NCI-H1694 treated with DMSO at 0.1 percent for 48 hours (cell line): ENCODE results near the gene DSTN.
A peak's percentile ranks its signal among the peaks of the same experiment; 100 is the strongest.

ENCODE experiments used
- DNase-seq: peaks from one replicate; lab custom pipeline; 2025; lab: John Stamatoyannopoulos, UW

The DSTN gene

GRCh38 chr20:17569616-17570346 lies at the start of gene DSTN:
TSS of gene DSTN (plus strand) at chr20:17570075. CDS start at chr20:17570209, 134 bp downstream.
- peak; percentile 36 for DNase-seq

- no peak for DNase-seq
These were observed 49.3 kb upstream of the DSTN start for GRCh38 chr20:17520583-17520982.

- DNase-seq: no peak
These were observed 47.3 kb upstream of the DSTN start for GRCh38 chr20:17522528-17522927.

GRCh38 chr20:17523326-17523725 lies 46.5 kb upstream of the DSTN start:
- no peak for DNase-seq

- DNase-seq: no peak
These were observed 45.3 kb upstream of the DSTN start for GRCh38 chr20:17524560-17524959.

- no peak for DNase-seq
These were observed 44.7 kb upstream of the DSTN start for GRCh38 chr20:17525132-17525531.

- DNase-seq: no peak
These were observed 44.2 kb upstream of the DSTN start for GRCh38 chr20:17525650-17526049.

GRCh38 chr20:17529586-17529985 lies 40.3 kb upstream of the DSTN start:
- no peak for DNase-seq

GRCh38 chr20:17530153-17530552 lies 39.7 kb upstream of the DSTN start:
- DNase-seq: no peak

GRCh38 chr20:17530716-17531664 lies 38.9 kb upstream of the DSTN start, which contains the start of gene BFSP1:
TSS of gene BFSP1 (minus strand) at chr20:17531379. CDS start at chr20:17531329, 50 bp downstream.
- no peak for DNase-seq

- DNase-seq: no peak
These were observed 38.2 kb upstream of the DSTN start for GRCh38 chr20:17531665-17532025.

GRCh38 chr20:17533396-17533795 lies 36.5 kb upstream of the DSTN start:
- DNase-seq: no peak

GRCh38 chr20:17534077-17534476 lies 35.8 kb upstream of the DSTN start:
- DNase-seq: no peak

GRCh38 chr20:17536944-17537444 lies 32.9 kb upstream of the DSTN start:
- peak; percentile 81 for DNase-seq

GRCh38 chr20:17537959-17538358 lies 31.9 kb upstream of the DSTN start:
- DNase-seq: no peak

GRCh38 chr20:17538517-17539170 lies 31.2 kb upstream of the DSTN start:
- DNase-seq: no peak

GRCh38 chr20:17541596-17541995 lies 28.3 kb upstream of the DSTN start:
- DNase-seq: no peak

- no peak for DNase-seq
These were observed 27.9 kb upstream of the DSTN start for GRCh38 chr20:17541996-17542395.

GRCh38 chr20:17542481-17542880 lies 27.4 kb upstream of the DSTN start:
- no peak for DNase-seq

- no peak for DNase-seq
These were observed 26.9 kb upstream of the DSTN start for GRCh38 chr20:17542993-17543412.

- no peak for DNase-seq
These were observed 26.2 kb upstream of the DSTN start for GRCh38 chr20:17543531-17544131.

GRCh38 chr20:17545127-17545526 lies 24.7 kb upstream of the DSTN start:
- no peak for DNase-seq
